ENCODE data around the gene SESN1.

GRCh38 chr6:109073344-109074132, 21.1 kb downstream of the SESN1 start:
- TF ChIP-seq CTCF (IDR thresholded peaks at IDR 0.05) (peak; percentile 48 to 78 (median 53)), POLR2A (IDR thresholded peaks at IDR 0.05) (no peak), EP300 (IDR thresholded peaks at IDR 0.05) (peak in 1 of 2 donors; percentile 68)

Measured in tibial nerve (tissue), 4 donors.